Measurements from ENCODE around the gene DNAL1.

The DNAL1 gene

GRCh38 chr14:73715707-73716106, 70.9 kb downstream of the DNAL1 start:
- DNase-seq (ENCODE audit: low read depth): no peak
- TF ChIP-seq CTCF (IDR thresholded peaks at IDR 0.05; ENCODE audit: control insufficient read depth, insufficient read depth, low read depth, low read length, missing control alignments): no peak
- H3K4me3 ChIP-seq (ENCODE audit: control insufficient read depth, low read depth, low read length): no peak overlapping the region

GRCh38 chr14:73717266-73717665, 72.5 kb downstream of the DNAL1 start:
- DNase-seq (ENCODE audit: low read depth): no peak
- no peak for TF ChIP-seq CTCF (IDR thresholded peaks at IDR 0.05; ENCODE audit: control insufficient read depth, insufficient read depth, low read depth, low read length, missing control alignments)
- H3K4me3 ChIP-seq (ENCODE audit: control insufficient read depth, low read depth, low read length): no peak overlapping the region

GRCh38 chr14:73717711-73718417, 73.1 kb downstream of the DNAL1 start:
- DNase-seq (ENCODE audit: low read depth): no peak
- no peak overlapping the region for H3K4me3 ChIP-seq (ENCODE audit: control insufficient read depth, low read depth, low read length)
- TF ChIP-seq CTCF (IDR thresholded peaks at IDR 0.05; ENCODE audit: control insufficient read depth, insufficient read depth, low read depth, low read length, missing control alignments): no peak

GRCh38 chr14:73718418-73719251, 73.8 kb downstream of the DNAL1 start:
- DNase-seq (ENCODE audit: low read depth): no peak
- H3K4me3 ChIP-seq (ENCODE audit: control insufficient read depth, low read depth, low read length): no peak overlapping the region
- no peak for TF ChIP-seq CTCF (IDR thresholded peaks at IDR 0.05; ENCODE audit: control insufficient read depth, insufficient read depth, low read depth, low read length, missing control alignments)

- DNase-seq (ENCODE audit: low read depth): no peak
Observed at GRCh38 chr14:73719361-73719760, 74.6 kb downstream of the DNAL1 start.

GRCh38 chr14:73719791-73720190, 75.0 kb downstream of the DNAL1 start:
- no peak for TF ChIP-seq CTCF (IDR thresholded peaks at IDR 0.05; ENCODE audit: control insufficient read depth, insufficient read depth, low read depth, low read length, missing control alignments)
- no peak for DNase-seq (ENCODE audit: low read depth)
- no peak overlapping the region for H3K4me3 ChIP-seq (ENCODE audit: control insufficient read depth, low read depth, low read length)

More at GRCh38 chr14:73719361-73719760, 74.6 kb downstream of the DNAL1 start:
- no peak for TF ChIP-seq CTCF (IDR thresholded peaks at IDR 0.05; ENCODE audit: control insufficient read depth, insufficient read depth, low read depth, low read length, missing control alignments)
- no peak overlapping the region for H3K4me3 ChIP-seq (ENCODE audit: control insufficient read depth, low read depth, low read length)

Measured in AG09309 (cell line).